Thyroid gland (tissue), 4 donors: ENCODE data around the gene IGLON5.

ENCODE experiments used
- POLR2A ChIP-seq, 2 donors: fragments of 450-650 bp; IDR thresholded peaks; one replicate each; pipeline ENCODE4 v1.6.1; 2017; ENCODE audit warnings: antibody characterized with exemption in 2 of 2, mild to moderate bottlenecking in 2 of 2, moderate library complexity in 1 of 2
- TF ChIP-seq, protein P1 (sequence below), 6 experiments: fragments of 200-600 bp in 3 of 6; fragments of 450-650 bp in 3 of 6; sonication (generic) in 3 of 6; IDR thresholded peaks; one replicate each; pipeline ENCODE4 v1.5.1; 2016 to 2019; ENCODE audit warnings: antibody characterized with exemption in 6 of 6, mild to moderate bottlenecking in 2 of 6, inconsistent platforms in 1 of 6, moderate library complexity in 1 of 6

GRCh38 chr19:51354742-51355148, 43.3 kb downstream of the IGLON5 start:
- no peak for TF ChIP-seq POLR2A (IDR thresholded peaks at IDR 0.05)
- TF ChIP-seq, protein P1, sequence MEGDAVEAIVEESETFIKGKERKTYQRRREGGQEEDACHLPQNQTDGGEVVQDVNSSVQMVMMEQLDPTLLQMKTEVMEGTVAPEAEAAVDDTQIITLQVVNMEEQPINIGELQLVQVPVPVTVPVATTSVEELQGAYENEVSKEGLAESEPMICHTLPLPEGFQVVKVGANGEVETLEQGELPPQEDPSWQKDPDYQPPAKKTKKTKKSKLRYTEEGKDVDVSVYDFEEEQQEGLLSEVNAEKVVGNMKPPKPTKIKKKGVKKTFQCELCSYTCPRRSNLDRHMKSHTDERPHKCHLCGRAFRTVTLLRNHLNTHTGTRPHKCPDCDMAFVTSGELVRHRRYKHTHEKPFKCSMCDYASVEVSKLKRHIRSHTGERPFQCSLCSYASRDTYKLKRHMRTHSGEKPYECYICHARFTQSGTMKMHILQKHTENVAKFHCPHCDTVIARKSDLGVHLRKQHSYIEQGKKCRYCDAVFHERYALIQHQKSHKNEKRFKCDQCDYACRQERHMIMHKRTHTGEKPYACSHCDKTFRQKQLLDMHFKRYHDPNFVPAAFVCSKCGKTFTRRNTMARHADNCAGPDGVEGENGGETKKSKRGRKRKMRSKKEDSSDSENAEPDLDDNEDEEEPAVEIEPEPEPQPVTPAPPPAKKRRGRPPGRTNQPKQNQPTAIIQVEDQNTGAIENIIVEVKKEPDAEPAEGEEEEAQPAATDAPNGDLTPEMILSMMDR (IDR thresholded peaks at IDR 0.05): no peak
